ENCODE data around the gene NRN1L.

The NRN1L gene

DNA sequence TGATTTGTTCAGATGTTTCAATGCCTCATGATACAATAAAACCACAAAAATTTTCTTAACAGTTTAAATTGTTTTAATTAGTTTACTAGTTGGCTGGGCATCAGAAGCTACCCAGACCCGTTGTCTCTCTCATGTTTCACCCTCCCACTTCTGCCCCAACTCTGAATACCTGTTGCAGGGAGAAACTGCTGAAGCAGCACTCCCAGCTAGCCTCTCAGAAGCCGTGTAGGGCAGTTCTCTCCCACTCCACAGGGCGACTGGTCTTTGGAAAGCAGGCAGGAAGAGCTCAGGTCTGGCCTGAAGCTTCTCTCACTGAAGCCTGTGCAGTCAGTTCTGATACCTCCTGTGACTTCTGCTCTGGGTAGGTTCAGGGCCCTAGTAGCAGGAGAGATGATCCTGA, 13.4 kb upstream of the NRN1L start:
- Histone ChIP-seq H3K4me1 (ENCODE audit: control insufficient read depth, low read length) (peaks cover 22% of the 10 kb centered on the region), H3K79me2 (ENCODE audit: control insufficient read depth, low read length) (peaks cover 34% of the 10 kb centered on the region), H3K4me2 (ENCODE audit: low read length) (no peak overlapping the region), H3K27me3 (ENCODE audit: control insufficient read depth, low read length) (no peaks in the 10 kb centered on the region), H4K20me1 (ENCODE audit: control insufficient read depth, insufficient read depth, low read depth, low read length) (peaks cover 4% of the 10 kb centered on the region; the same call in 1 of the 2 replicates), H3F3A (ENCODE audit: control insufficient read depth, insufficient read depth) (peaks cover 18% of the 10 kb centered on the region), H3K9me2 (replicated peaks; ENCODE audit: control insufficient read depth, low read length) (no peaks in the 10 kb centered on the region), H3K4me3 (ENCODE audit: low read length) (no peak overlapping the region), H3K36me3 (ENCODE audit: control insufficient read depth, low read length) (peaks cover 56% of the 10 kb centered on the region), H3K27ac (ENCODE audit: low read depth, low read length) (no peak overlapping the region), H3K9me3 (ENCODE audit: control insufficient read depth, insufficient read depth, low read length) (no peaks in the 10 kb centered on the region)
- TF ChIP-seq EZH2phosphoT487 (IDR thresholded peaks at IDR 0.05; ENCODE audit: borderline replicate concordance, low read length) = no peak
- TF ChIP-seq, protein P1, sequence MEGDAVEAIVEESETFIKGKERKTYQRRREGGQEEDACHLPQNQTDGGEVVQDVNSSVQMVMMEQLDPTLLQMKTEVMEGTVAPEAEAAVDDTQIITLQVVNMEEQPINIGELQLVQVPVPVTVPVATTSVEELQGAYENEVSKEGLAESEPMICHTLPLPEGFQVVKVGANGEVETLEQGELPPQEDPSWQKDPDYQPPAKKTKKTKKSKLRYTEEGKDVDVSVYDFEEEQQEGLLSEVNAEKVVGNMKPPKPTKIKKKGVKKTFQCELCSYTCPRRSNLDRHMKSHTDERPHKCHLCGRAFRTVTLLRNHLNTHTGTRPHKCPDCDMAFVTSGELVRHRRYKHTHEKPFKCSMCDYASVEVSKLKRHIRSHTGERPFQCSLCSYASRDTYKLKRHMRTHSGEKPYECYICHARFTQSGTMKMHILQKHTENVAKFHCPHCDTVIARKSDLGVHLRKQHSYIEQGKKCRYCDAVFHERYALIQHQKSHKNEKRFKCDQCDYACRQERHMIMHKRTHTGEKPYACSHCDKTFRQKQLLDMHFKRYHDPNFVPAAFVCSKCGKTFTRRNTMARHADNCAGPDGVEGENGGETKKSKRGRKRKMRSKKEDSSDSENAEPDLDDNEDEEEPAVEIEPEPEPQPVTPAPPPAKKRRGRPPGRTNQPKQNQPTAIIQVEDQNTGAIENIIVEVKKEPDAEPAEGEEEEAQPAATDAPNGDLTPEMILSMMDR (IDR thresholded peaks at IDR 0.05; ENCODE audit: low read depth, low read length, poor library complexity, severe bottlenecking) = no peak

DNA sequence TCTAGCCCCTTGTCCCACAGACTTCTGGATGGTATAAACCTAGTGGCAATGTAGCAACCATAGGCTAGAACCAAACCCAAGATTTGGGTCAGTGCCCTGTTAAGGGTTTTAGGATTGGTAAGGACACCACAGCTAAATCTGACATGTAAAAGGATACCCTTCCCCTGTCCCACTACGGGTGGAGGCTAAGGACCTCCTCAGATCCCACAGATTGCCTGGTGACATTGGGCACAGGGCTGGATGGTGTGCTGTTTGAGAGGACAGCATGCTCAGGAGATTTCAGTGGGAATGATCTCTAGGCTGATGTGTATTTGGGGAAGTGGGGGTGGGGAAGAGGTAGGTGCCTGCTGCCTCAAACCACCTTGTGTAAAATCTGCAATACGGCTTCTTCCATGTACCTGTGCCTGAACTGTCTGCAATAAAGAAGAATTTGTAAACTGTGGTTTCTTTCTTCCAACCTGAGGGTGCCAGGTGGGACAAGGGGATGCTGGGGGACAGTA, 12.5 kb upstream of the NRN1L start:
- H3K4me3 ChIP-seq (ENCODE audit: low read length) = peak overlapping the region; percentile 85

DNA sequence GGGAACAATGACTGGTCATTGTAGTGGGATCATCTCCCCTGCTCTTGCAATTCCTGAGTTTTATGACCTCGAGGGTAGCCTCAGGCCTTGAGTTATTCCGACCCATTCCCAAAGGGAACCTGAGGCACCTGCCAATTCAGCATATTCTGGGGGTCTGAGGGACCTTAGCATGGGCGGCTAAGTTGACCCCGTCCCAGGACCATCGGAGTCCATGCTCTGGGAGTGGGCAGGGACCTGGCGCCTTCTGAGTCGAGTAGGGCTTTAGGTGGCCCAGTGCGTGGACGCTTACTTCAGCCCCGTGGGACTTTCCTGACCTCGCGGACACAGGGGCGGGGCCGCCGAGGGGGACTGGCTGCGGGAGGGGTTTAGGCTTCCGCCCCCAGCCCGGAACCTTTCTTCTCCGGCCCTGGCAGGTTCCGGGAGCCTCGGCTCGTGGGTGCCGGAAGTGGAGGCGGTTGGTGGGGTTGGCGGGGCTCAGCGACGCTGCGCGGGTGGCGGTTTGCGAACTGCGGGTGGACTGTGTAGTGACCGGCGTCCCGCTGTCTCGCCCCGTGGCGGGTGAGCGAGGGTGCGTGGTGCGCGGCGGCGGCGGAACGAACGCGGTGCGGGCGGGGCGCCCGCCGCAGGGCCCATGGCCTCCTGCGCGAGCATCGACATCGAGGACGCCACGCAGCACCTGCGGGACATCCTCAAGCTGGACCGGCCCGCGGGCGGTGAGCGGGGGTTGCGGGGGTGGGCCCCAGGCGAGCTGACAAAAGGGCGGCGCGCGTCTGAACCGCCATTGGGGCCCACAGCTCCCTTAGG, 11.9 kb upstream of the NRN1L start, which contains the start of gene EDC4:
Gene EDC4 (plus strand): TSS at position 422 of the 804 bp plus-strand sequence. CDS start 210 bp downstream, at position 632.
- H3K36me3 ChIP-seq (ENCODE audit: control insufficient read depth, low read length) = peaks cover 59% of the 10 kb centered on the region
- no peak for TF ChIP-seq EZH2phosphoT487 (IDR thresholded peaks at IDR 0.05; ENCODE audit: borderline replicate concordance, low read length)
- TF ChIP-seq, protein P1 (IDR thresholded peaks at IDR 0.05; ENCODE audit: low read depth, low read length, poor library complexity, severe bottlenecking) = no peak
- H3K9me3 ChIP-seq (ENCODE audit: control insufficient read depth, insufficient read depth, low read length) = no peaks in the 10 kb centered on the region
- H3K27ac ChIP-seq (ENCODE audit: low read depth, low read length) = peak within 1 kb of the TSS; percentile 27
- no peaks in the 10 kb centered on the region for H3K27me3 ChIP-seq (ENCODE audit: control insufficient read depth, low read length)
- peaks cover 4% of the 10 kb centered on the region; the same call in 1 of the 2 replicates for H4K20me1 ChIP-seq (ENCODE audit: control insufficient read depth, insufficient read depth, low read depth, low read length)
- H3K4me1 ChIP-seq (ENCODE audit: control insufficient read depth, low read length) = peaks cover 22% of the 10 kb centered on the region
- peak within 1 kb of the TSS; percentile 73 for H3K4me2 ChIP-seq (ENCODE audit: low read length)
- H3K79me2 ChIP-seq (ENCODE audit: control insufficient read depth, low read length) = peaks cover 40% of the 10 kb centered on the region
- no peaks in the 10 kb centered on the region for H3K9me2 ChIP-seq (replicated peaks; ENCODE audit: control insufficient read depth, low read length)
- peak within 1 kb of the TSS; percentile 85 for H3K4me3 ChIP-seq (ENCODE audit: low read length)
- H3F3A ChIP-seq (ENCODE audit: control insufficient read depth, insufficient read depth) = peaks cover 18% of the 10 kb centered on the region

More for the DNA sequence above, 12.5 kb upstream of the NRN1L start:
- Histone ChIP-seq H3K9me3 (ENCODE audit: control insufficient read depth, insufficient read depth, low read length) (no peaks in the 10 kb centered on the region), H3F3A (ENCODE audit: control insufficient read depth, insufficient read depth) (peaks cover 18% of the 10 kb centered on the region), H3K4me1 (ENCODE audit: control insufficient read depth, low read length) (peaks cover 22% of the 10 kb centered on the region), H3K27ac (ENCODE audit: low read depth, low read length) (peak overlapping the region; percentile 5; the same call in 1 of the 2 replicates), H3K36me3 (ENCODE audit: control insufficient read depth, low read length) (peaks cover 59% of the 10 kb centered on the region), H3K79me2 (ENCODE audit: control insufficient read depth, low read length) (peaks cover 40% of the 10 kb centered on the region), H3K9me2 (replicated peaks; ENCODE audit: control insufficient read depth, low read length) (no peaks in the 10 kb centered on the region), H3K27me3 (ENCODE audit: control insufficient read depth, low read length) (no peaks in the 10 kb centered on the region), H4K20me1 (ENCODE audit: control insufficient read depth, insufficient read depth, low read depth, low read length) (peaks cover 4% of the 10 kb centered on the region; the same call in 1 of the 2 replicates), H3K4me2 (ENCODE audit: low read length) (peak overlapping the region; percentile 73)
- TF ChIP-seq, protein P1 (IDR thresholded peaks at IDR 0.05; ENCODE audit: low read depth, low read length, poor library complexity, severe bottlenecking) = no peak
- TF ChIP-seq EZH2phosphoT487 (IDR thresholded peaks at IDR 0.05; ENCODE audit: borderline replicate concordance, low read length) = no peak

Data from DOHH2 (cell line).